Femur (tissue), 1 donor: ENCODE results near the gene WDFY3.

ENCODE experiments used
- DNase-seq: peaks from one replicate; pipeline ENCODE4 v3.0.0-alpha.2; 2017

The WDFY3 gene

DNA sequence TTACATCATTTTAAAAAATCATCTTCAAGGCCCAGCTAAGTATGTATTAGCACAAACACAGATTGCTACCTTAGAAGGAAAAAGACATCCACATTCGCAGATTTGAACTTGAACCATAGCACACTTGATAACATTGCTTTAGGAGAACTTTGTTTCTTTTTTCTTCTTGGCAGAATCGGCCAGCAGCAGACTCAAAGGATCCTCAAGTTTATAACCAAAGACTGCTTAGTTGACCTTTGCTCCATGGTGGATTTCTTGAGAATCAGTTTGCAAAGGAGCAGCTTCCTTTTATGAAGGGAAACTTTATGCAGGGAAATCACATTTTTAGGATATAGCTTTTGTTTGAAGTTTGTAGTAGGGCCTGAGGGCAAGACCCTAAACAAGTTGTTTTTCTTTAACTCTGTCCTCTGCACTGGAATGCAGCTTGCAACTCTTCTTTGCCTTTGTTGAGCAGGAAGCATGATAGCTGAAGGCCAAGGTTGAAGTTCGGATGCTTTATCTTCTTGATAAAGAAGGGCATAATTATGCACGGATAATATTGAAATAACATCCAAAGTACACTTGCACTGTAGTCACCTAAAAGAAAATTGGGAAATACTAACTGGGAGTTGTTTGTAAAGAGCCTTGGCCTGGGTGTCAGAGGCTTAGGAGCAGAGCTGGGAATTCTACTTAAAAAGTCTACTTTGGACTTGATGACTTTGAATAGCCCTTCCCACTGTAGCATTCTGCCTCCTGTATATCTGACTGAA lies 305.1 kb downstream of the WDFY3 start:
- DNase-seq: no peak

GRCh38 chr4:84660606-84661005 lies 305.9 kb downstream of the WDFY3 start:
- no peak for DNase-seq

DNA sequence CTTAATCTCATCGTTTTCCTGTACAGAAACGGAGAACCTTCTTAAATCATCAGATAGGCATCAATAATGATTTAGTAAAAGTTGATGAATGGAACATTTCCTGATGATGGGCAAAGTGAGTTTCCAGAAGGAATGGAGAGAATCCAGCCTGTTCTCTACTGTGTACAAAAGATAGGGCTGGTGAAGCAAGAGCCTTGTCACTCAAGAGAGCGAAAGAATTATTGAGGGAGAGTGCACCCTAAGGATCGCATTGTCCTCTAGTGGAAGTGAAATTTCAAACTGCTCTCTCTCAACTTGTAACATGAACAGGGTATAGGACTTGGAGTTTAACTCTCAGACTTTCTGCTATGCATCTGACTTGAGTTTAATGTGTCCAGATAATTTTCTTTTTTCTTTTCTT lies 314.0 kb downstream of the WDFY3 start:
- DNase-seq: no peak

GRCh38 chr4:84651499-84651898 lies 315.0 kb downstream of the WDFY3 start:
- no peak for DNase-seq

GRCh38 chr4:84648863-84649647 lies 317.4 kb downstream of the WDFY3 start:
- no peak for DNase-seq

GRCh38 chr4:84648178-84648577 lies 318.3 kb downstream of the WDFY3 start:
- DNase-seq: no peak

DNA sequence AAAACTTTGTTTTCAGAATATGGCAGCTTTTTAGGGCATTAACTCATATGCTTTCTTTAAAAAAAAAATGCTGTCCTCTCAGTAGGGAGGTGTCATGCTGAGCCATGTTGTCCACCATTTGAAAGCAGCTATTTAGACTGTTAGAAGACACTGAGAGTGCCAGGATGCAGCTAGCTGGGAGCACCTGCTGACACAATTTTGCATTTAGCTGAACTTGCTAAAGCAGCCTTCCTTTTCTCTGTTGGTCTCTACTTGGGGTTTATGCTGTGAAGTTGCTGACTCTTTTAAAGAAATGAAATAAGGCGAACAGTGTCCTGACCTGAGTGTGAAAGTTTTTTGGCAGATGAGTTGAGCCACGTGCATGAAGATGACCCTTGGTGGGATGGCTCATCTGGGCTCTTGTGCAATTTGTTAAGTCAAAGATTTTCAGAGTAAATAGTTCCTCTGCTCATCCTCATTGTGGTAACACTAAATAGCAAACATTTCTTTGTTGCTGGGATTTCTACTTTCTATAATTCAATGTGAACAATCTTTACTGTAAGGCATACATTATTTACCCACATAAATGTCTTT lies 319.1 kb downstream of the WDFY3 start:
- no peak for DNase-seq

DNA sequence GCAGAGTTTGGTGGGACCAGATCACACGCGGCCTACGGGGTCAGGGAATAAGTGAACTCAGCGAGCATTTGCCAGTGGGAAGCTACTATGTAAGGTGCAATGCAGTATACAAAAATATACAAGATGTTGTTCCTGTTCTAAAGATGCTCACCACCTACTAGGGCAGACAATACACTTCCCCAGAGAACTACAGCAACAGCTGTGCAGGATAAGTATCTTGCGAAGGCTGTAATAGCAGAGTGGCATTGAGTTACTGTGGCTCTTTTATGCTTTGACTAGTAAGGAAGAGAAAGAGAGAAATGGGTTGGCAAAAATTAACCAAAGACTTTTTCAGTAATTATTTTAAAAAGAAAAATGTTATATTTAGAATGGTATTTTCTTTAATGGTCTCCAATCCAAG lies 322.4 kb downstream of the WDFY3 start:
- DNase-seq: no peak

- no peak for DNase-seq
Observed at GRCh38 chr4:84639145-84639544, 327.3 kb downstream of the WDFY3 start.

DNA sequence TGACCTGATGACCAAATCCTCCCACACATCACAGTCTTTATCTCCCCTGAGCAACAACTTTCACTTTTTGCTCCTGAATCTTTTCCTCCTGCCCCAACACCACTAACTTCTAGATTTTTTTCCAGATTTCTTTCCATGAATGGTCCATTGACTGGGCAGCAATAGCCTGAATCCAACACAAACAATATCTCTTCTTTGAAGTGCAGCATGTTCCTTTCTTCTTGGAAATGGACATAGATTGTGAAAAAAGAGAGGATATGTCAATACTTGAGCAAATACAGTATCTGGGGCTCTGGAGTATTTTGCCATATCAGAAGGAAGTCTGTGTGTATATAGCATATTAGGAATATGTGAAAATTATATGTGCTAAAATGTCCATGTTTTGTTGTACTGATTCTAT lies 328.4 kb downstream of the WDFY3 start:
- no peak for DNase-seq

- DNase-seq: no peak
Observed at GRCh38 chr4:84634961-84635360, 331.5 kb downstream of the WDFY3 start.

GRCh38 chr4:84632092-84632491 lies 334.4 kb downstream of the WDFY3 start:
- no peak for DNase-seq

DNA sequence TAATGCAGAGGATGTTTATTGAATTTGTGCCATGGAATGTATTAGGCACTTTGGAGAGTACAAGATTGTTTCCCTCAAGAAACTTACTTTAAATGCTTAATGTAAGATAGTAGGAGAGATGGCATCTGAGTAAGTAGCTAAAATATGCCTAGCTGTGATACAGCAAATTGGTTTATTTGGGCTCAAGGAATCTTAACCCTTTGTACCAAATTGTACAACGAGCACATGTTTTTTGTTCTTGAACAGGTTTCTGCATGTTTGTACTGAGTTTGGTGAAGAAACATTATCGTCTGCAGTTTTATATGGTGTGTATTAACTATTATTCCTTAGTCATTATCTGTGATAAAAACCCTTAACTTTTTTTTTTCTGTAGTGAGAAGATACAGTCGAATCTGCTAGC lies 334.9 kb downstream of the WDFY3 start:
- DNase-seq: no peak

GRCh38 chr4:84626673-84627072 lies 339.8 kb downstream of the WDFY3 start:
- no peak for DNase-seq

GRCh38 chr4:84623661-84624060 lies 342.8 kb downstream of the WDFY3 start:
- DNase-seq: no peak

DNA sequence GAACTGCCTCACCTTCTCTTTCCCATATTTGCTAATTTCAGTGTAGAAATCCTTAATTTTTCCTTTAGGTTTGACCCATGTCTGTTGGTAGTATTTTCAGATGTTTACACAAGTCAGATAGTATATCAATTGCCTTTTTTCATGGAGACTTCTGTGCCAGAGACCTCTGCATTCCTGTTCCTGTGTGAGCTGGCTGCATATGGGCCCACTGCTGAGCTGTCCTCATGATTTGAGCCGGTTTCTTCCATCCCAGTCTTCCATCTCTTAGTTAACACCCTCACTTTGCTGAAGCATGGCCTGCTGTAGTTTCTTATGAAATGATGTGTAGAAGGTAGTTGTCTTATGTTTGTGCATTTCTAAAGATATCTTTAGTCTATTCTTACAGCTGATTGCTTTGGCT lies 343.5 kb downstream of the WDFY3 start:
- DNase-seq: no peak
